Measurements from ENCODE around the gene ARHGAP24. TPM values are rescaled to one million over a fixed set of nuclear protein-coding genes. Genes with fewer than 3 reads are reported as not detected.

ARHGAP24 gene
- polyA plus RNA-seq, 3 donors, result 12.5 to 32.0 (median 18.8) TPM

GRCh38 chr4:85953651-85954018 lies 478.7 kb downstream of the ARHGAP24 start:
- Mint-ChIP-seq H3K4me3 (no peak overlapping the region), H3K4me1 (no peaks in the 10 kb centered on the region), H3K36me3 (peaks cover 11 to 16% of the 10 kb centered on the region in 2 donors), H3K27me3 (ENCODE audit: low read depth in 3 of 3) (no peaks in the 10 kb centered on the region), H3K27ac (peak overlapping the region in 1 of 7 donors; percentile 59), H3K9me3 (peaks cover 0 to 4% (median 0%) of the 10 kb centered on the region in 7 donors)
- 100% methylated on average over 3 of the region's 3 CpGs for WGBS (ENCODE audit: insufficient coverage)
- peaks cover 8% of the 10 kb centered on the region for H4K20me1 ChIP-seq (ENCODE audit: insufficient read depth, low read length)
- H3K9me3 ChIP-seq (replicated peaks in 1 of 2; ENCODE audit: control insufficient read depth in 1 of 2, insufficient read depth in 1 of 2, low read length in 2 of 2), result no peaks in the 10 kb centered on the region
- H3K79me2 ChIP-seq (ENCODE audit: insufficient read depth, low read length), result no peaks in the 10 kb centered on the region
- no peak for DNase-seq
- H3K36me3 ChIP-seq (replicated peaks in 1 of 2; ENCODE audit: control insufficient read depth in 1 of 2, insufficient read depth in 2 of 2, low read length in 2 of 2), result peaks cover 0 to 10% of the 10 kb centered on the region in 2 donors
- H3K27me3 ChIP-seq (ENCODE audit: control insufficient read depth in 2 of 2, insufficient read depth in 2 of 2, low read length in 2 of 2), result no peaks in the 10 kb centered on the region
- no peak overlapping the region for H2AFZ ChIP-seq (ENCODE audit: insufficient read depth, low read depth, low read length, poor library complexity, severe bottlenecking)
- H3K4me3 ChIP-seq (replicated peaks in 1 of 3; ENCODE audit: low read depth in 2 of 3, low read length in 3 of 3), result no peak overlapping the region
- no peak overlapping the region for H3K9ac ChIP-seq (ENCODE audit: insufficient read depth, low read length, poor library complexity, severe bottlenecking)
- intact Hi-C loops (cut with micrococcal nuclease), result no loop called here
- no peaks in the 10 kb centered on the region for H3K4me1 ChIP-seq (ENCODE audit: control insufficient read depth in 1 of 2, insufficient read depth in 2 of 2, low read length in 2 of 2)
- H3K27ac ChIP-seq (ENCODE audit: low read depth in 1 of 2, low read length in 2 of 2), result no peak overlapping the region
- H3K4me2 ChIP-seq (replicated peaks; ENCODE audit: extremely low read depth, low read length, poor library complexity, severe bottlenecking), result no peak overlapping the region
- no peak for TF ChIP-seq CTCF (IDR thresholded peaks at IDR 0.05)

DNA sequence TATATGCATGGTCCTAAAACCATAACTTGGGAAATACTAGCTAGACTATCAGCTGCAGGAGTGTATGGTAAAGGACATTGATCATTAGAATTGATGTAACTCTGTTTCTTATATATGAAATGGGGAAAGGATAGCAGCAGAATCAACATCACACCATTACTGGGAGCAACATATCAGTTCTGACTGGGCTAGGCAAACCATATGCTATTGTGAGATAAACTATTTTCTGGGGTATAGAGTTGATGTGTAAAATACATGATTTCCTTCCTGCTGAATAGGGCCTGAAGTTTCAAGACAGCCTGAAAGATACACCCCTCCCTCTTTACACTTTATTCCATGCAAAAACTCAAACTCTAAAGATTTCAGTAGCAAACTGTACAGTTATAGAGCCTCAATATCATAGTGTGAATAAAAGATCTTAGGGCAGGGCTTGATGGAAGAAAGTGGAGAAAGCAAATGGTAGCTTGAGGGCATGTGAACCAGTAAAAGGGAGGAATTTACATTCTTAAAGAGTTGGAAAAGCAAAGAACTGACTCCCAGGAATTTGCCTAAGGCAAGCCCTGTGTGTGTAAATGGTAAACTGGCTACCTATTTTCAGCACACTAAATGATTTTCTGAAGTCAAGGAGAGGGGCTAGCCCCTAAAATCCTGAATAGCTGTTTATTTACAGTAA lies 480.8 kb downstream of the ARHGAP24 start:
- no peak overlapping the region for H3K4me3 ChIP-seq (replicated peaks in 1 of 3; ENCODE audit: low read depth in 2 of 3, low read length in 3 of 3)
- no peaks in the 10 kb centered on the region for H4K20me1 ChIP-seq (ENCODE audit: insufficient read depth, low read length)
- no peak overlapping the region for H3K27ac ChIP-seq (ENCODE audit: low read depth in 1 of 2, low read length in 2 of 2)
- H3K4me1 Mint-ChIP-seq, result no peaks in the 10 kb centered on the region
- no peak overlapping the region for H3K4me2 ChIP-seq (replicated peaks; ENCODE audit: extremely low read depth, low read length, poor library complexity, severe bottlenecking)
- no peaks in the 10 kb centered on the region for H3K9me3 ChIP-seq (replicated peaks in 1 of 2; ENCODE audit: control insufficient read depth in 1 of 2, insufficient read depth in 1 of 2, low read length in 2 of 2)
- H3K4me1 ChIP-seq (ENCODE audit: control insufficient read depth in 1 of 2, insufficient read depth in 2 of 2, low read length in 2 of 2), result no peaks in the 10 kb centered on the region
- peaks cover 0 to 4% (median 0%) of the 10 kb centered on the region in 7 donors for H3K9me3 Mint-ChIP-seq
- peaks cover 0 to 10% of the 10 kb centered on the region in 2 donors for H3K36me3 ChIP-seq (replicated peaks in 1 of 2; ENCODE audit: control insufficient read depth in 1 of 2, insufficient read depth in 2 of 2, low read length in 2 of 2)
- no peak overlapping the region for H3K9ac ChIP-seq (ENCODE audit: insufficient read depth, low read length, poor library complexity, severe bottlenecking)
- H3K27me3 Mint-ChIP-seq (ENCODE audit: low read depth in 3 of 3), result peaks cover 0 to 2% (median 0%) of the 10 kb centered on the region in 3 donors
- no peak overlapping the region for H3K4me3 Mint-ChIP-seq
- no peak overlapping the region for H2AFZ ChIP-seq (ENCODE audit: insufficient read depth, low read depth, low read length, poor library complexity, severe bottlenecking)
- intact Hi-C loops (cut with micrococcal nuclease), result no loop called here
- TF ChIP-seq CTCF (IDR thresholded peaks at IDR 0.05), result no peak
- H3K79me2 ChIP-seq (ENCODE audit: insufficient read depth, low read length), result no peaks in the 10 kb centered on the region
- peaks cover 11 to 17% of the 10 kb centered on the region in 2 donors for H3K36me3 Mint-ChIP-seq
- no peak overlapping the region for H3K27ac Mint-ChIP-seq
- no peaks in the 10 kb centered on the region for H3K27me3 ChIP-seq (ENCODE audit: control insufficient read depth in 2 of 2, insufficient read depth in 2 of 2, low read length in 2 of 2)
- DNase-seq, result no peak

Data from CD14-positive monocyte (primary cell).